Neural progenitor cell (in vitro differentiated cells): ENCODE data around the gene EXT2. TPM values are rescaled to one million over a fixed set of nuclear protein-coding genes. Genes with fewer than 3 reads are reported as not detected.

Source experiments
- DNase-seq: peaks from one replicate; pipeline ENCODE4 v3.0.0-alpha.2; 2016; ENCODE audit warnings: low spot score
- H2AFZ ChIP-seq: fragments of 200-600 bp; sonication (generic); replicated peaks from 2 replicates; pipeline ENCODE4 v1.6.1; 2016; ENCODE audit warnings: antibody characterized with exemption
- H3F3A ChIP-seq: fragments of 200-600 bp; sonication (generic); 2 replicates; pipeline ENCODE4 v1.6.1; 2016; ENCODE audit warnings: antibody characterized with exemption, low read depth
- H3K27ac ChIP-seq: fragments of 200-600 bp; sonication (generic); 2 replicates; pipeline ENCODE4 v1.5.1; 2016; ENCODE audit warnings: mild to moderate bottlenecking
- H3K27me3 ChIP-seq: fragments of 200-600 bp; sonication (generic); 2 replicates; pipeline ENCODE4 v1.6.1; 2016; ENCODE audit warnings: mild to moderate bottlenecking, moderate library complexity
- H3K36me3 ChIP-seq: fragments of 200-600 bp; sonication (generic); 2 replicates; pipeline ENCODE4 v1.5.1; 2016
- H3K4me1 ChIP-seq: fragments of 200-600 bp; sonication (generic); 2 replicates; pipeline ENCODE4 v1.6.1; 2016; ENCODE audit warnings: mixed run types
- H3K4me2 ChIP-seq: fragments of 200-600 bp; sonication (generic); 2 replicates; pipeline ENCODE4 v1.6.1; 2016
- H3K4me3 ChIP-seq: fragments of 200-600 bp; sonication (generic); 2 replicates; pipeline ENCODE4 v1.5.1; 2016
- H3K79me2 ChIP-seq: fragments of 200-600 bp; sonication (generic); 2 replicates; pipeline ENCODE4 v1.6.1; 2016; ENCODE audit warnings: low read depth
- H3K9ac ChIP-seq: fragments of 200-600 bp; sonication (generic); 2 replicates; pipeline ENCODE4 v1.6.1; 2016
- H3K9me3 ChIP-seq: fragments of 200-600 bp; sonication (generic); 2 replicates; pipeline ENCODE4 v1.5.1; 2016; ENCODE audit warnings: low read depth
- H4K20me1 ChIP-seq: fragments of 200-600 bp; sonication (generic); 2 replicates; pipeline ENCODE4 v1.6.1; 2016; ENCODE audit warnings: low read depth
- H3K27ac Mint-ChIP-seq: 3 replicates; pipeline ENCODE4 v1.8.0; 2021; ENCODE audit warnings: mixed read lengths
- H3K27me3 Mint-ChIP-seq: 2 replicates; pipeline ENCODE4 v1.8.0; 2022; ENCODE audit warnings: low read depth, mild to moderate bottlenecking, inconsistent platforms, moderate library complexity, mixed read lengths; ENCODE audit not compliant: insufficient read depth
- H3K36me3 Mint-ChIP-seq: 3 replicates; pipeline ENCODE4 v1.8.0; 2021; ENCODE audit warnings: mixed read lengths
- H3K4me1 Mint-ChIP-seq: 3 replicates; pipeline ENCODE4 v1.8.0; 2021; ENCODE audit warnings: mixed read lengths
- H3K4me3 Mint-ChIP-seq: 3 replicates; pipeline ENCODE4 v1.8.0; 2021; ENCODE audit warnings: mild to moderate bottlenecking, moderate library complexity, mixed read lengths
- H3K9me3 Mint-ChIP-seq: 3 replicates; pipeline ENCODE4 v1.8.0; 2020; ENCODE audit warnings: mixed read lengths
- EZH2 ChIP-seq: fragments of 200-600 bp; sonication (generic); IDR thresholded peaks from 2 replicates; pipeline ENCODE4 v1.6.1; 2017; ENCODE audit warnings: antibody characterized with exemption, mild to moderate bottlenecking, moderate library complexity
- EZH2phosphoT487 ChIP-seq: fragments of 200-600 bp; sonication (generic); IDR thresholded peaks from 2 replicates; pipeline ENCODE4 v1.6.1; 2017; ENCODE audit warnings: antibody characterized with exemption
- total RNA-seq: library from RNA; depleted of rRNA; stranded (reverse); fragments of >200 nt; gene quantifications from 2 replicates; pipeline ENCODE4 v1.2.3, GENCODE V29; 2015; ENCODE audit warnings: low replicate concordance
- TF ChIP-seq, protein P1 (sequence below): fragments of 200-600 bp; sonication (generic); IDR thresholded peaks from 2 replicates; pipeline ENCODE4 v1.5.1; 2017; ENCODE audit warnings: antibody characterized with exemption, mild to moderate bottlenecking

The EXT2 gene
- total RNA-seq, 1 donor from 2014 or later, result 70.4 TPM

- Histone ChIP-seq H3K4me3 (no peak overlapping the region), H3K4me2 (no peak overlapping the region), H4K20me1 (peaks cover 3% of the 10 kb centered on the region), H3K9ac (no peak overlapping the region), H3F3A (no peaks in the 10 kb centered on the region), H3K27me3 (no peaks in the 10 kb centered on the region), H3K4me1 (peaks cover 14% of the 10 kb centered on the region), H3K27ac (no peak overlapping the region), H3K79me2 (no peaks in the 10 kb centered on the region), H2AFZ (no peak overlapping the region), H3K9me3 (no peaks in the 10 kb centered on the region), H3K36me3 (no peaks in the 10 kb centered on the region)
- no peaks in the 10 kb centered on the region for H3K9me3 Mint-ChIP-seq
- no peaks in the 10 kb centered on the region for H3K27me3 Mint-ChIP-seq
- no peak for DNase-seq
- H3K4me1 Mint-ChIP-seq, result peaks cover 65% of the 10 kb centered on the region
- peak overlapping the region; percentile 75 for H3K27ac Mint-ChIP-seq
- TF ChIP-seq EZH2 (no peak), EZH2phosphoT487 (no peak)
- TF ChIP-seq, protein P1, sequence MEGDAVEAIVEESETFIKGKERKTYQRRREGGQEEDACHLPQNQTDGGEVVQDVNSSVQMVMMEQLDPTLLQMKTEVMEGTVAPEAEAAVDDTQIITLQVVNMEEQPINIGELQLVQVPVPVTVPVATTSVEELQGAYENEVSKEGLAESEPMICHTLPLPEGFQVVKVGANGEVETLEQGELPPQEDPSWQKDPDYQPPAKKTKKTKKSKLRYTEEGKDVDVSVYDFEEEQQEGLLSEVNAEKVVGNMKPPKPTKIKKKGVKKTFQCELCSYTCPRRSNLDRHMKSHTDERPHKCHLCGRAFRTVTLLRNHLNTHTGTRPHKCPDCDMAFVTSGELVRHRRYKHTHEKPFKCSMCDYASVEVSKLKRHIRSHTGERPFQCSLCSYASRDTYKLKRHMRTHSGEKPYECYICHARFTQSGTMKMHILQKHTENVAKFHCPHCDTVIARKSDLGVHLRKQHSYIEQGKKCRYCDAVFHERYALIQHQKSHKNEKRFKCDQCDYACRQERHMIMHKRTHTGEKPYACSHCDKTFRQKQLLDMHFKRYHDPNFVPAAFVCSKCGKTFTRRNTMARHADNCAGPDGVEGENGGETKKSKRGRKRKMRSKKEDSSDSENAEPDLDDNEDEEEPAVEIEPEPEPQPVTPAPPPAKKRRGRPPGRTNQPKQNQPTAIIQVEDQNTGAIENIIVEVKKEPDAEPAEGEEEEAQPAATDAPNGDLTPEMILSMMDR, result no peak
- H3K4me3 Mint-ChIP-seq, result no peak overlapping the region
- H3K36me3 Mint-ChIP-seq, result peaks cover 2% of the 10 kb centered on the region
These were observed 40.9 kb downstream of the EXT2 start for GRCh38 chr11:44136176-44136945.

GRCh38 chr11:44137057-44137456, 41.6 kb downstream of the EXT2 start:
- Mint-ChIP-seq H3K27me3 (no peaks in the 10 kb centered on the region), H3K4me3 (no peak overlapping the region), H3K4me1 (peaks cover 65% of the 10 kb centered on the region), H3K36me3 (peaks cover 2% of the 10 kb centered on the region), H3K9me3 (no peaks in the 10 kb centered on the region), H3K27ac (no peak overlapping the region)
- H4K20me1 ChIP-seq, result peaks cover 3% of the 10 kb centered on the region
- H3K79me2 ChIP-seq, result no peaks in the 10 kb centered on the region
- no peak overlapping the region for H3K4me2 ChIP-seq
- no peaks in the 10 kb centered on the region for H3K9me3 ChIP-seq
- H3K36me3 ChIP-seq, result no peaks in the 10 kb centered on the region
- TF ChIP-seq, protein P1, result no peak
- TF ChIP-seq EZH2 (no peak), EZH2phosphoT487 (no peak)
- DNase-seq, result no peak
- no peaks in the 10 kb centered on the region for H3F3A ChIP-seq
- no peak overlapping the region for H2AFZ ChIP-seq
- no peaks in the 10 kb centered on the region for H3K27me3 ChIP-seq
- peaks cover 14% of the 10 kb centered on the region for H3K4me1 ChIP-seq
- H3K27ac ChIP-seq, result no peak overlapping the region
- H3K4me3 ChIP-seq, result no peak overlapping the region
- H3K9ac ChIP-seq, result no peak overlapping the region

DNA sequence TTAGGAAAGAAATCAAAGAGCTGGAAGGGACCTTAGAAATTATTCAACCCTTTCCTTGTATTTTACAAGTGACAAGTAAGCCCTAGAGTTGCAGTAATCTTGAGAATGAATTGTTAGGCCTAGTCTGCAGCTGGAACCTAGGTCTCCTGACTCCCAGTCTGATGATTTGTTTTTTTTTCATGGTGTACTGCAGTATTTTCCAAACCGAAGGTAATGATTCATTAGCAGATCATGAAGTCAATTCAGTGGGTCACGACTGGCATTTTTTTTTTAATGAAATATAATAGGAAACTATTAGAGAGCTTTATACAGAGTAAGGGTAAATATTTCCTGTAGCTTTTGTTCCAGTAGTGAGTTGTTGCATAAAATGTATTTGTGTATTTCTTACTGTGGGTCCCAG, 42.8 kb downstream of the EXT2 start:
- Mint-ChIP-seq H3K36me3 (no peaks in the 10 kb centered on the region), H3K27ac (no peak overlapping the region), H3K27me3 (no peaks in the 10 kb centered on the region), H3K4me1 (peaks cover 65% of the 10 kb centered on the region), H3K4me3 (no peak overlapping the region), H3K9me3 (no peaks in the 10 kb centered on the region)
- Histone ChIP-seq H3K27ac (no peak overlapping the region), H3K27me3 (no peaks in the 10 kb centered on the region), H3K4me3 (no peak overlapping the region), H3K9ac (no peak overlapping the region), H3K4me1 (peaks cover 14% of the 10 kb centered on the region), H3F3A (no peaks in the 10 kb centered on the region), H3K36me3 (no peaks in the 10 kb centered on the region), H2AFZ (no peak overlapping the region), H3K4me2 (no peak overlapping the region), H3K79me2 (no peaks in the 10 kb centered on the region), H3K9me3 (no peaks in the 10 kb centered on the region), H4K20me1 (peaks cover 3% of the 10 kb centered on the region)
- TF ChIP-seq, protein P1, result no peak
- no peak for TF ChIP-seq EZH2
- TF ChIP-seq EZH2phosphoT487, result no peak
- no peak for DNase-seq
